ENCODE data around the gene TM2D3. TPM values are rescaled to one million over a fixed set of nuclear protein-coding genes. Genes with fewer than 3 reads are reported as not detected.
"Not testable (repeated sequence)": the region's sequence is repeated elsewhere in the genome, so short reads cannot be mapped to it uniquely, and the experiment has no call there.

Gene TM2D3
- total RNA-seq, 4 donors from 2014 or later: 38.2 to 58.3 (median 50.7) TPM

- H3K27me3 ChIP-seq: no peaks in the 10 kb centered on the region
- whole genome bisulfite sequencing, 2 donors (ENCODE audit: low coverage in 1 of 2): 70% methylated on average over 9 of the region's 9 CpGs
- peaks cover 0 to 54% of the 10 kb centered on the region in 2 donors for H3K36me3 ChIP-seq
- TF ChIP-seq CTCF (IDR thresholded peaks at IDR 0.05) (no peak), POLR2A (IDR thresholded peaks at IDR 0.05) (no peak), EP300 (IDR thresholded peaks at IDR 0.05) (no peak), POLR2AphosphoS5 (IDR thresholded peaks at IDR 0.05) (no peak)
- H3K4me3 ChIP-seq: no peak overlapping the region
- no peaks in the 10 kb centered on the region for H3K9me3 ChIP-seq
- H3K27ac ChIP-seq: no peak overlapping the region
- ATAC-seq: no peak
- peaks cover 0 to 4% (median 0%) of the 10 kb centered on the region in 3 donors for H3K4me1 ChIP-seq
Observed at GRCh38 chr15:101657968-101658784, 6.0 kb upstream of the TM2D3 start.

GRCh38 chr15:101657171-101657570, 5.0 kb upstream of the TM2D3 start:
- TF ChIP-seq EP300 (IDR thresholded peaks at IDR 0.05): no peak
- TF ChIP-seq POLR2AphosphoS5 (IDR thresholded peaks at IDR 0.05): no peak
- TF ChIP-seq POLR2A (IDR thresholded peaks at IDR 0.05): no peak
- TF ChIP-seq CTCF (IDR thresholded peaks at IDR 0.05): no peak
- no peaks in the 10 kb centered on the region for H3K9me3 ChIP-seq
- no peaks in the 10 kb centered on the region for H3K27me3 ChIP-seq
- H3K36me3 ChIP-seq: peaks cover 0 to 54% of the 10 kb centered on the region in 2 donors
- H3K27ac ChIP-seq: no peak overlapping the region
- no peak for ATAC-seq
- H3K4me3 ChIP-seq: no peak overlapping the region
- peaks cover 0 to 9% (median 0%) of the 10 kb centered on the region in 3 donors for H3K4me1 ChIP-seq
- WGBS, 2 donors (ENCODE audit: low coverage in 1 of 2): 79 to 80% methylated on average over 1 to 6 of the region's 10 CpGs

GRCh38 chr15:101654624-101655337, 2.6 kb upstream of the TM2D3 start:
- H3K36me3 ChIP-seq: peaks cover 0 to 39% of the 10 kb centered on the region in 2 donors
- H3K9me3 ChIP-seq, H3K27me3 ChIP-seq, H3K4me3 ChIP-seq, ATAC-seq, H3K27ac ChIP-seq: not testable (repeated sequence)
- peaks cover 11 to 25% (median 12%) of the 10 kb centered on the region in 3 donors for H3K4me1 ChIP-seq
- 63 to 81% methylated on average over 2 to 4 of the region's 10 CpGs for whole genome bisulfite sequencing, 2 donors (ENCODE audit: low coverage in 1 of 2)

- Histone ChIP-seq H3K4me3 (no peak overlapping the region), H3K9me3 (no peaks in the 10 kb centered on the region), H3K36me3 (peaks cover 0 to 40% of the 10 kb centered on the region in 2 donors), H3K27ac (no peak overlapping the region), H3K4me1 (peaks cover 11 to 31% (median 14%) of the 10 kb centered on the region in 3 donors), H3K27me3 (no peaks in the 10 kb centered on the region)
- 60 to 74% methylated on average over 7 to 8 of the region's 8 CpGs for WGBS, 2 donors (ENCODE audit: low coverage in 1 of 2)
- TF ChIP-seq POLR2AphosphoS5 (IDR thresholded peaks at IDR 0.05) (no peak), CTCF (IDR thresholded peaks at IDR 0.05) (no peak), EP300 (IDR thresholded peaks at IDR 0.05) (no peak), POLR2A (IDR thresholded peaks at IDR 0.05) (no peak)
- ATAC-seq: no peak
Observed at GRCh38 chr15:101654171-101654570, 2.0 kb upstream of the TM2D3 start.

- WGBS, 2 donors (ENCODE audit: low coverage in 1 of 2): 47% methylated on average over 5 of the region's 42 CpGs; no CpG with 5 or more reads in 1 of the 2 donors
Observed at GRCh38 chr15:101652786-101653430, 727 bp upstream of the TM2D3 start.

More at GRCh38 chr15:101652786-101653430, 727 bp upstream of the TM2D3 start:
- Histone ChIP-seq H3K27ac (peak overlapping the region; percentile 82 to 99 (median 98)), H3K36me3 (peaks cover 0 to 43% of the 10 kb centered on the region in 2 donors), H3K9me3 (no peaks in the 10 kb centered on the region), H3K4me1 (peaks cover 11 to 44% (median 14%) of the 10 kb centered on the region in 3 donors), H3K27me3 (no peaks in the 10 kb centered on the region), H3K4me3 (peak overlapping the region; percentile 65 to 93)
- ATAC-seq: no peak
- TF ChIP-seq CTCF (IDR thresholded peaks at IDR 0.05): no peak
- TF ChIP-seq POLR2A (IDR thresholded peaks at IDR 0.05): no peak
- TF ChIP-seq EP300 (IDR thresholded peaks at IDR 0.05): no peak
- TF ChIP-seq POLR2AphosphoS5 (IDR thresholded peaks at IDR 0.05): no peak

Data from gastroesophageal sphincter (tissue), 4 donors.